ENCODE data around the gene ARHGAP28.
"Not testable (repeated sequence)": the region's sequence is repeated elsewhere in the genome, so short reads cannot be mapped to it uniquely, and the experiment has no call there.

DNA sequence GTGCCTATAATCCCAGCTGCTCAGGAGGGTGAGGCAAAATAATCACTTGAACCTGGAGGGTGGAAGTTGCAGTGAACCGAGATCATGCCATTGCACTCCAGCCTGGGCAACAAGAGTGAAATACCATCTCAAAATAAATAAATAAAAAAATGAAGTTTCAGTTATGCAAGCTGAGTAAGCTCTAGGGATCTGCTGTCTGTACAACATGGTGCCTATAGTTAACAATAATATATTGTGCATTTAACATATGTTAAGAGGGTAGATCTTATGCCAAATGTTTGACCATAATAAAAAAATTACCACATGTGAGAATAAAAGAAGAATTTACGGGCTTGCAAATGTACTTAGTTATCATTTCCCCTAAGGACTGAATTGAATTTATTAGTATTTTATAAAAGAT is 208.9 kb downstream of the ARHGAP28 start:
- TF ChIP-seq EZH2 (IDR thresholded peaks at IDR 0.05; ENCODE audit: borderline replicate concordance, low read depth, low read length, poor library complexity, severe bottlenecking); CTCF (conservative IDR thresholded peaks at IDR 0.05; ENCODE audit: low read depth, low read length): not testable (repeated sequence)

Data from A673 (cell line).